Activated T-cell treated with anti-CD3 and anti-CD28 coated beads for 1 hour (primary cell): ENCODE data around the gene FBXO36.
"Not testable (repeated sequence)": the region's sequence is repeated elsewhere in the genome, so short reads cannot be mapped to it uniquely, and the experiment has no call there.

ENCODE experiments used
- DNase-seq: peaks from one replicate; pipeline ENCODE4 v3.0.0-alpha.2; 2020; ENCODE audit warnings: low read depth

Gene FBXO36, protein sequence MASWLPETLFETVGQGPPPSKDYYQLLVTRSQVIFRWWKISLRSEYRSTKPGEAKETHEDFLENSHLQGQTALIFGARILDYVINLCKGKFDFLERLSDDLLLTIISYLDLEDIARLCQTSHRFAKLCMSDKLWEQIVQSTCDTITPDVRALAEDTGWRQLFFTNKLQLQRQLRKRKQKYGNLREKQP

DNA sequence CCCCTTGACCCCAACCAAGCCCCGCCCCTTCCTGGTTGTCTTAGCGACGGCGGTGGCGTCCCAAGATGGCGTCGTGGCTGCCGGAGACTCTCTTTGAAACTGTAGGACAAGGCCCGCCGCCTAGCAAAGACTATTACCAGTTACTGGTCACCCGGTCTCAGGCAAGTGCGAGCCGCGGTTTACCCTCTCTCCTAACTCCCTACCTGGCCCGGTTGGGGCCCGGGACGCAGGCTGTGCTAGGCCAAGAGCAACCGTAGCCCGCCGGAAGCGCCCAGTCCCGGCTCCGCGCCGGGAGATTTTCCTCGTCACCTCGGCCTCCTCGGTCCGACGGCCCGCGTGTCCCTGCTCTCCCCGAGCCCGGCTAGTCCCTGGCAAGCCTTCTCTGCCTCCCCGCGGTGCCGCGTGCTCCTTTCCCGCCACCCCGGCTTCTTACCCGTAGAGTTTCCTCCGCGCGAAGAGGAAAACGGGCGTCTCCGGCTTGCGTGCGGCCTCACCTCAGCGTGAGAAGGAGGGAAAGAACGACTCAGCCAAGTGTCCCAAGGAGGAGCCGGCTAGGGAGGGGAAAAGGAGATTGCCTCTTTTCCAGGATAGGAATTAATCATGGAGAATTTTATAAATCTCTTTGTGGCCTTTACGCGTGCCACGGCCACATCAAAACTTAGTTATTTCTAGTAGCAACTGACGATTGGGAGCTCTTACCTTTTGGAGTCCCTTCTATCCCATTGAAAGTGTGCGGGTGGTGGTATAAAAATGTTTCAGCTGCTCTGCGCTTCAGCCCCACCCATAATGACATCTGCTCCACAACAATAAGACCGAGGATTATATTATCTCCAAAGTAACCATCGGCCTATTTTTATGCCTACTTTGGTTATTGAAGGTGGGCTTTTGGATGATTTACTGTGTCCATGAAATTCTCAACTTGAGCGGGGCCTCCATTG, at the start of gene FBXO36:
TSS of gene FBXO36 (plus strand) at position 55 of the 938 bp plus-strand sequence. CDS start at position 66, 11 bp downstream.
- DNase-seq, result peak; percentile 88

DNA sequence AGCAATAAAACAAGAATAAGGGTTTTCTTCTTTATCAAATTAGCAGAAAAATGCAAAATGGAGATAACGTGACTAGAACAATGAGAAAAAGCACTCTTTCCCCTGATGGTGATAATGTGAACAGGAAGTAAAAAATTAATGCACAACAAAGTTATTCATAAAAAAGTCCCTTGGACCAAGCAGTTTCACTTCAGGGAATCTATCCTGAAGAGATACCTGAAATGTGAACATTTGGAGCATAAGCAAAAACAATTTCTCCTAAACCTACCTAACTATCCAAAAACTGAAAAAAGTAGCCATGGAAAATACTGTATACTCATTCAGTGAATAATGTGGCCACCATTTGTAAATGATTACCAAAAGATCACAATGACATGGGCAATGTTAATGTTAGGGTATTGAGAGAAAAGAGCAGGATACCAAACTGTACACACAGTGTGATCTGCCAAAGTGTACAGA, 49.2 kb upstream of the FBXO36 start:
- no peak for DNase-seq

DNA sequence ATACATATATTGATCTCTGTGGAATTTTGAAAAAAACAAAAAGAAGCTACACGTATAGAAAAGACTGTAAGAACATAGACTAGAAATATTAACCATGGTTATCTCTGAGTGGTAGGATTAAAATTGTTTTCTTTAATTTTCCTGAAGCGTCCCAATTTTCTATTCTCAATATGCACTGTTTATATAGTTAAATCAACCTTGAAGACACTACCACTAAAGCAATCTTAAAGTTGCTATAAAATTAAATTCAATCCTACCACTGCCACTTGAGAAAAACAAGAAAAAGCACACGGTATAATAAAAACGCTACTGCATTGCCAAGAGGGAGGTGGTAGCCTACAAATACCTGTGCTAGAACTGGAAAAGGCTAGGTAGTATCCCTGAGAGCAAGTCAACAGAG, 47.7 kb upstream of the FBXO36 start:
- DNase-seq, result no peak

DNA sequence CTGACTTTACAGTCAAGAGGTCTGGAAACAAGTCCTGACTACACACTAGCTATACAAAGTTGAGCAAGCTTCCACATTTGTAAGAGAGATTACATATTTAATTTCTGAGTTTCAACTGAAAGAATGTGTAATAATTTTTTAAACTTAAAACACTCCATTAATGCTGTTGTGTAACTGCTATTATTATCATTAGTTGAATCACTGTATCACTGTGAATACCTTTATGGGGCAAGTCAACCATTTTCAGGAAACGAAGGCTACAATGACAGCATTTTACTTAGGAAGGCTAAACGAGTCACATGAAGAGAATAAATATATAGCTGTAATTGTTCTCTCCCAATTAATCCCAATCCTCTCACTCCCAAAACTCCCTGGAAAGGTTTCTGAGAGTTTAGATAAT, 46.8 kb upstream of the FBXO36 start:
- DNase-seq, result no peak

DNA sequence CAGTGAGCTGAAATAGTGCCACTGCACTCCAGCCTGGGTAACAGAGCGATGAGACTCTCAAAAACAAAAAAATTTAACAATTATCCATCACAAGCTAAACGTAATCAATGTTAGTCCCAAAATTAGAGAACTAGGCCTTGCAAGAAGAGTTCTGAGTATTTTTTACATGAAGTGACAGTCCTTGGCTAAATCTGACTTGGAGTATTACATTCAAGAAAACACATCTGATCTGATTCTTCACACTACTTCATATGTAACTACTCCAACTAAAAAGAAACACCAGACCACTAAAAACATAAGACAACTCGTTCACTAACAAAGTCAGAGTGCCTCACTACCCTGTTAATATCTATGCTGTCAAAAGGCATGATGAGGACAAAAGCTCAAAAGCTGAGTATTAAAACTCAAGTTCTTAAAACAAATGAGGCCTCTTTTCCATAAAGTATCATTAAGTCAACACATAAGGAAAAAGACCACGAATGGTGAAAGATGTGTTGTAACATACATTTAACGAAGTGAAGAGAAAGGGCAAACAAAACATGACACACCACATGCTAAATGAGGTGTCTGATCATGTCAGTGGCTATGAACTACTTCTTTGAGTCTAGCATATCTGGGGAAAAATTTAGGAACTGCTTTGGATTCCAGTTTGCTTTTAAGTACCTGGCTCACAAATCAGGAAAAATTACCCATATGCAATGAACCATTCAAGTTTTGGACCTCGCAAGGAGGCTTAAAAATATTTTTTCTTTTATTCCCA, 42.9 kb upstream of the FBXO36 start:
- no peak for DNase-seq

DNA sequence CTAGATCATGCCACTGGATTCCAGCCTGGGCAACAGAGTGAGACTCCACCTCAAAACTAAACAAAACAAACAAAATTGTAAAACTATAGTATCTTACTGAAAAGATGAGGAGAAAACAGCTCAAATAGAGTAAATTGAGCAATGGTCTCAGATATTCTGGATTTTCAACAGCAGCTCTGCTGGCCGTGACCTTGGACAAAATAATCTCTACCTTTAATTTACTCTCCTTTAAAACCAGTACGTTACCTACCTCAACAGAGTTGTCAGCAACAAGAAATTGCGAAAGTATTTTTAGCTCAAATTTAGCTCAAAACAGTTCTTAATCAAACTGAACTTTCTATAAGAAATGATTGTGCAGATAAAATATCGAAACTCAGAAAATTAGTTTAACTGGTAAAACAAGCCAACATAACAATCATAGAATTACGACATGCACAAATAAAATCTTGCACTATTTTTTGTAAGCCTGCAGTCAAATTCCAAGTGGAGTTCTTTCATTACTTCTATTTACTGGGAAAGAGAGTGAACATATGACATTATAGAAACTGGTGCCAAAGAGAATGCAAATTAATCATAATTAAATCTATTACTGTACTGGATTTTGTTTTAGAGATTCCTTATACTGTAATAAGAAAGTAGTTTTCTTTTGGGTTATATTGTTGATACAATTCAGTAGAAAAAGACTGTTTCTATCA, 41.3 kb upstream of the FBXO36 start:
- no peak for DNase-seq

DNA sequence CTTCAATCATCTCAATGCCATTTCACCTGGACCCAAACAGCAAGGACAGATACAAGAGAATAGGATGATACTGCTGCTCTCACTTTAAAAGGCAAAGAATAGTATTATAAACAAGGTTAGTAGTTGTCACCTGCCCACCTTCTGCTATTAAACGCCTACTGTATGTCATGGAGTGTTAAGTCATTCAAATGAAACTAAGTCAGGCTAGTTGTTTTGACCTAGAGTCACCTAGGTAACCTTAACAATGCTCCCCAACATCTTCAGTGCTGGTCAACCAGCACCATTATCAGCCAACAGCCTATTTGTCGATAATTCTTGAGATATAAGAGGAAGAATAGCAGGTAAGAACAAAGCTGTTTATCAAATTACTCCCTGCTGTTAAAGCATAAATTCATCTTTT, 39.7 kb upstream of the FBXO36 start:
- no peak for DNase-seq

DNA sequence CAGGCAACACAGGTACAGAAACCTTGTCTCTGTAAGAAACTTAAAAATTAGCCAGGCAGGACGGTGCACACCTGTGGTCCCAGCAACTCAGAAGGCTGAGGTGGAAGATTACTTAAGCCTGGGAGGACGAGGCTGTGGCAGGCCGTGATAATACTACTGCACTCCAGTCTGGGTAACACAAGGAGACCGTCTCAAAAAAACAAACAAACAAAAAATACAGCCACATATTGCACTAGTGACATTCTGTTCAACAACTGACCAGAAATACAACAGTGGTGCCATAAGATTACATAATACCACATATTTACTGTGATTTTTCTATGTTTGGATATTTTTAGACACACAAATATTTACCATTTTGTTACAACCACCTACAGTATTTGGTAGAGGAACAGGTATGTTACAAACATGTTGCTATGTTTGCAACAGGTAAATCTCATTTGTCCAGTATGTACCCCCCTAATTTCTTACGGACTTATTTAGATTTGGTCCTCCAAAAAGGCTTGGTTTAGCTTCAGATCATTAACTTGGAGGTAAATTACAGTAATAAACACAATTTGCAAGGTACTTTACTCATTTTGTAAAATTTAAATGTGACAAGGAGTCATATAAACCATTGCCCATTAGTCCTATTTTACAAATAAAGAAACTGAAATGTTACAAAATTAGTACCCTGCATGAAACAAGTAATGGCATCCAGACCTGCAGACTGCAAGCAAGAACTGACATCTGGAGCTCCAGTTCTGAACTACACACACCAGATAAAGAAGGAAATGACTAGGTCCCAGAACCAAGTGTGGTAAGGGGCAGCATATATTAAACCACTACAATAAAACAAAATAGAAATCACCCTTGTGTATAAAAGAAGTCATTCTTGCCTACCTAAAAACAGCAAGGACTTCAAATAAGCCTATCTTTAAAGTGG, 37.3 kb upstream of the FBXO36 start:
- DNase-seq, result no peak

DNA sequence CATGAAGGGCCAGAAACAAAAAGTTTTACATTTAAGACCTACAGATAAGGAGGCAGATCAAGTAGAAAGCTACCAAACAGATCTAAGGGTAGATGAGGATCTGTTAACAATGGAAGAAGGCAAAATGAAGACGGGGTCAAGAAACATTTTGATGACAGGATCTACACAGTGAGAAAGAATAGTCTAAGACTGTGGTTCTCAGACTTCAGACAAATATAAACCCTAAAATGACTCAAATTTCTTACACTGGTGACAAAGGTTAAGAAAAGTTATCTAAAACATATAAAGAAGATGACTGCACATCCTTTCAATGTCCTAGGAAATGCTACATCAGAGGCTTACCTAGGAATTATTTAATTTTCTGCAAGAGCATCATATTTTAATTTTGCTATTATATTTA, 34.9 kb upstream of the FBXO36 start:
- no peak for DNase-seq

DNA sequence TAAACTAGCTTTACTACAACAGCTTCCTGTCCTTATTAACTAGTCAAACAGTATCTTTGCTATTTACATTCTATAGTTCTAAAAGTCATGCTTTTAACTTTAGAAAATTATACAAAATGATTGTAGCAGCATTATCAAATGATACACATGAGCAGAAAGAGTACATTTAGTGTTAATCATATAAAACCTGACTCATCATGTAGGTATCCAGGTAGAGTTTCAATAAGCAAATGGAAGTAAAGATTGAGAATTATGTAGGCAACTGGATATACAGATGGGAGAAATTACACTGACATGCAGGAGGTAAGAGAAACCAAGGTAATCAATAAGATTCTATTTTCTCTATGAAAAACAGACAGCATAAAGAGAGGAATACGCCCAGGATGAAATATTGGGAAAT, 34.3 kb upstream of the FBXO36 start:
- no peak for DNase-seq

DNA sequence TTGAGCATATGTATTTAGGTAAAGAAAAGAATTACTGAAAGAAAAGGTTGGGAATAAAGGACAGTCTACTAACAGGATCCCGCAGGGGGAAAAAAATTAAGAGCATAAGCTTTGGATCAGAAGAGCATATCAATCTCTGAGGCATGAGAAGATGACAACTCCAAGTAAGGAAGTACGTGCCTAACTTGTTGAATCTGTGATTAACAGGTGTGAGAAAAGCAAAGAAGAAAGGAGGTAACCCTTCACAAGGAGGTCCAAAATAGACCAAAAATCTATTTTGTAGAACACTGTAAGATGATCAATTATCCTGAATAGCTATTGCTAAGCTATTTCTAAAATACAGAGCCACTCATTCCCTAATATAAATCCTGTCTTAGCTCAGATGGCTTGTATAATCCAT, 33.3 kb upstream of the FBXO36 start:
- no peak for DNase-seq

DNA sequence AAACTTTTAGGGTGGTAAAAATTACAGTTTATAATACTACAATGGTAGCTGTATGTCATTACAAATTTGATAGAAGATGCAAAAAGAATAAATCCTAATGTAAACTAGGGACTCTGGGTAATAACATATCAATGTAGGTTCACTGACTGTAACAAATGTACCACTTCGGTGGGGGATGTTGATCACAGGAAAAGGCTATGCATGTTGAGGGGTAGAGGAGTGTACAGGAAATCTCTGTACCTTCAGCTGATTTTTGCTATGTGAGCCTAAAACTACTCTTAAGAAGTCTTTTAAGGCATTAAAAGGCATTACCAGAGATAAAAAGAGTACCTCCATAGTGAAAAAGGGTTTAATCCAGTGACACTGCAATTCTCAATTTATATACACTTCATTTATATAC, 25.4 kb upstream of the FBXO36 start:
- DNase-seq, result no peak

DNA sequence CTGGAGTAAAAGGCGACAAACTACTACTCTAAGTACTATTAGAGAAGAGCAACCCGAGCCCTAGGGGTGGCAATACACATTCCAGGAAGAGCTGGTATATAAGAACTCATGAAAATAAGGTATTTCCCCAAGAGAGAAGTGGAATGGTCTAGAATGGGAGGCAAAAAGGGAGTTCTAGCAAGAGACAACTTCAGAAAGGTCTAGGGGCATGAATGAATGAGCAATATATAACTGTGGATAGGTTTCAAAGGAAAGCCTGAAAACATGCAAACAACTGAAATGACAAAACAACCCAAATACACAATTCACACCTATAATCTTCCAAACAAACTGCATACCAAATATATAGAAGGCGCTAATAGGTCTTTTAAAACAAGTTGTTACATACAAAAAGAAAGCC, 22.7 kb upstream of the FBXO36 start:
- DNase-seq, result no peak

DNA sequence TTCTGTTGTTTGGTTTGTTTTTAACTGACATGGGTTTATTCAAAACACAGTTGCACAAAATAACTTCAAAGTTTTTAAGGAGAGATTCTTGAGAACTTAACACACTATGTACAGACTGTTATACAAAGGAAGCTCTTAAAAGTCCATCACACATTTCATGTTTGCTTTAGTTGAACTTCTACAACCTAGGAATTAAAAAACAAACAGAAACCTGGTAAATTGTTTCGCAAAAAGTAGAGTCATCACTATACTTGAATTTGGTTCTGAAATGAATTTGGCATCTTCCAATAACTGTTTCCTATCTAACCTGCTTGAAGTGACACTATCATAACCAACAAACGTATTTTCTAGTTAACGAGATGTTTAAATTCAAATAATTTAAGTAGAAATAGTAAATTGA, 22.3 kb upstream of the FBXO36 start:
- no peak for DNase-seq

DNA sequence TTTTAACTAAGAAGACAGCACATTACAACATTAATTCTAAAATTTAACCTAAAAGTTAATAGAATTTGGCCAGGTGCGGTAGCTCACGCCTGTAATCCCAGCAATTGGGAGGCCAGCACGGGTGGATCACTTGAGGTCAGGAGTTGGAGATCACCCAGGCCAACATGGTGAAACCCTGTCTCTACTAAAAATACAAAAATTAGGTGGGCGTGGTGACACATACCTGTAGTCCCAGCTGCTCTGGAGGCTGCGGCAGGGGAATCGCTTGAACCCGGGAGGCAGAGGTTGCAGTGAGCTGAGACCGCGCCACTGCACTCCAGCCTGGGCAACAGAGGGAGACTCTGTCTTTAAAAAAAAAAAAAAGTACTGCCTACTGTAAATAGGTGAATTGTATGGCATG, 21.8 kb upstream of the FBXO36 start:
- not testable (repeated sequence) for DNase-seq

DNA sequence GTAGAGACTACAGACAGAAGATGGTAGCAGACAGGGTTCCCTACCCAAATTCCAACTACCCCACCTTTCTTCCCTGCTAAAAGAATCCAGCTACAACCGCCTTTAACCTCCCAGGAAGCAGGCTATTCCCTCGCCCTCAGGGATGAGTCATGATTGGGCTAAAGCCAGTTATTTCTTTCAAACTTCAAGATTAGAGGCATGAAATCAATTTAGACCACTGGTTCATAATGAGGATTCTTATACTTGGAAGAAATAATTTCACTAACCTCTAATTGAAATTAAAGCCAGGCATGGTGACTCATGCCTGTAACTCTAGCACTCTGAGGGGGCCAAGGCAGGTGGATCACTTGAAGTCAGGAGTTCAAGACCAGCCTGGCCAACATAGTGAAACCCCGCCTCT, 20.5 kb upstream of the FBXO36 start:
- DNase-seq, result no peak

DNA sequence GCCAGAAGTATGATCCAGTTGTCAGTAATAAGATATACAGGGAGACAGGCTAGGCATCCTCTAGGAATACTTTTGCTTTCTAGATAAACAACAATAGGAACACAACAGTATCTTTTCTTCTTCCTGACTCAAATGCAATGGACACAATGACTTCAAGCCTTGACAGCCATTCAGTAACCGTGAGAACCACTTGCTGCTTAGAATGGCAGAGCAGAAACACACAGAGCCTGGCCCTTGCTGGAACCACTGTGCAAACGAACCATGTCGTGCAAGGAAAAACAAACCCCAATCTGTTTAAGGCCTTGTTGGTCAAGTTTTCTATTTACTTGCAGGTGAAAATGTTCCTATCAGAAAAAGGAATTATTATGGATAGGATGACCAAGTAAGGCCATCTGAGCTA, 19.3 kb upstream of the FBXO36 start:
- no peak for DNase-seq

DNA sequence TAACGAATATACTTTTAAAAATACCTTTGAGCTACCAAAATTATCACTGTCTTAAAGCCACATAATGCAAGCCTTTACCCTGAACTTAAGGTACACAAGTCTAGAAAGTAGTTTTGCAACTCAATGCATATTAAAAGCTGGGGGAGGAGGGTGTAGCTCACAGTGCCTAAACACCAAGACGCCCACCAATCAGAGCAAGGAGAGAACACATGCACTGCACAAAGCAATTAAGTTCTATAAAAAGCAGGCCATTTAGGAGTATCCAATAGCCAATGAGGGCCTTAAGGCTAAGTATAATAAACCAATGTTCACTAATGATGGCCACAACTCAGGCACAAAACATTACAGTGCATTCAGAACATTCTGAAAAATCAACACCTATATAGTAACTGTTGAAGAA, 16.7 kb upstream of the FBXO36 start:
- DNase-seq, result no peak

DNA sequence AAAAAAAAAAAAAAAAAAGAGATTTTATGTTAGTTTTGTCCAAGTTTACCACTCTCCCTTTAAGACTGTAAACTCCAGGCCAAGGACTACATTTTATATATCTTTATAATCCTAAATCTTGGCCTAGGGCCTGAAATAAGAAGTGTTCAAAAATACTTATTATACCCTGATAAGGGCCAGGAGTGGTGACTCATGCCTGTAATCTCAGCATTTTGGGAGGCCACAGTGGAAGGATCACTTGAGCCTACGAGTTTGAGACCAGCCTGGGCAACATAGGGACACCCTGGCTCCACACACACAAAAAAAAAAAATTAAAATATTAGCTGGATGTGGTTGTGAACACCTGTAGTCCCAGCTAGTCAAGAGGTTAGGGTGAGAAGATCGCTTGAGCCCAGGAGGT, 13.2 kb upstream of the FBXO36 start:
- no peak for DNase-seq

DNA sequence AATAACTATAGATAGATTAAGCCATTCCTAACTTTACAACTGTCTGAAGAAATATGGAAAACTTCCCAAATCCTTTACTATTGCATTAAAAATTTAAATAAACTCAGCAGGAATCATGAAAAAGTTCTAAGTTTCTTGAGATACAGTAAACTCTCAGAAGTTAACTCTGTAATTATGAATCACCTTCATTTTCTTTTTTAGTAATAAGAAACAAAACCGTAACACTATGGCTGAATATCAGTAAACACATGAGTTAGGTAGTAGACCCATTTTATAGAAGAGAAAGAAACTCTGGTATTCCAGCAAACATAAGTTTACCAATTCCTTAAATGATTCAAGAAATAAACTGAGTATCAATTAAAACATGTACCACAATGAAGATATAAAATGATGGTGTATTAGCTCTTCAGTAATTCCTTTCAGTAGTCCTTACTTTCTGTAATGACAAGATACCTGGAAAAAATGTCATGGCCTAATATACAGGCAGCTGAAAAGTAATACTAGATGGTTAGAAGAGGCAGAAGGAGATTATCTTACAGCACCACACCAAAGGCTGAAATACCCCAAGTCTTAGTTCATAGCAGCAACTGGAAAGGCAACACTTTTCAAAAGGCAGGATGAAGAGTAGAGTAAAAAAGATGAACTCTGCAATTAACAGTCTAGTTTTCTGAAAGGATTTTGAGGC, 12.0 kb upstream of the FBXO36 start:
- no peak for DNase-seq
